Measurements from ENCODE around the gene MBNL1.
"Not testable (repeated sequence)": the region's sequence is repeated elsewhere in the genome, so short reads cannot be mapped to it uniquely, and the experiment has no call there.

Gene MBNL1

GRCh38 chr3:152391671-152392070 is 122.9 kb downstream of the MBNL1 start:
- Histone ChIP-seq H3K27me3 (replicated peaks; ENCODE audit: control insufficient read depth, insufficient read depth, low read length) (no peaks in the 10 kb centered on the region), H3K36me3 (ENCODE audit: control insufficient read depth, insufficient read depth, low read length) (no peaks in the 10 kb centered on the region; the same call in none of the 2 replicates), H3K4me3 (replicated peaks; ENCODE audit: low read depth, low read length) (no peak overlapping the region)
- no peak for DNase-seq (ENCODE audit: extremely low read depth, insufficient read length)
- no peak for TF ChIP-seq CTCF (IDR thresholded peaks at IDR 0.05; ENCODE audit: insufficient read depth, low read length, poor library complexity, severe bottlenecking)

- no peak for DNase-seq (ENCODE audit: extremely low read depth, insufficient read length)
- no peaks in the 10 kb centered on the region; the same call in none of the 2 replicates for H3K36me3 ChIP-seq (ENCODE audit: control insufficient read depth, insufficient read depth, low read length)
- H3K27me3 ChIP-seq (replicated peaks; ENCODE audit: control insufficient read depth, insufficient read depth, low read length) = no peaks in the 10 kb centered on the region
- no peak for TF ChIP-seq CTCF (IDR thresholded peaks at IDR 0.05; ENCODE audit: insufficient read depth, low read length, poor library complexity, severe bottlenecking)
- no peak overlapping the region for H3K4me3 ChIP-seq (replicated peaks; ENCODE audit: low read depth, low read length)
Measured at GRCh38 chr3:152392272-152392880, 123.6 kb downstream of the MBNL1 start.

DNA sequence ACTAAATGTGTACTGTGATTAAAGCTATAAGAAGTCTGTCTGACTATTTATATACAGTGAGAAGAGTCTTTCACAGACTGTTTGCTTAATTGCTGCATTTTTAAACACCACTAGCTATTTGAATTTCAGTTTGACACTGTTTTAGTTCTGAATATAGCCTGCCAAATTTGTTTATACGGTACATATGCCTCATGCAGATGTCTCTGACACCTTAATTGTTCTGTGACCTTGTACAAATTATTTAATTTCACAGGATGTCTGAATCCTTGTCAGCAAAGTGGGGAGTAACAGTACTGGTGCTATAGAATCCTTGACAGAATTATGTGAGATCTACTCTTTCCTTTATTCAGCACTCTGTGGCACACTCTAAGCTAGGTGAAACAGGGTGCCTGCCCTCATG is 125.5 kb downstream of the MBNL1 start:
- DNase-seq (ENCODE audit: extremely low read depth, insufficient read length) = no peak
- H3K4me3 ChIP-seq (replicated peaks; ENCODE audit: low read depth, low read length) = no peak overlapping the region
- no peaks in the 10 kb centered on the region; the same call in none of the 2 replicates for H3K36me3 ChIP-seq (ENCODE audit: control insufficient read depth, insufficient read depth, low read length)
- no peak for TF ChIP-seq CTCF (IDR thresholded peaks at IDR 0.05; ENCODE audit: insufficient read depth, low read length, poor library complexity, severe bottlenecking)
- no peaks in the 10 kb centered on the region for H3K27me3 ChIP-seq (replicated peaks; ENCODE audit: control insufficient read depth, insufficient read depth, low read length)

GRCh38 chr3:152395764-152396163 is 127.0 kb downstream of the MBNL1 start:
- no peak overlapping the region for H3K4me3 ChIP-seq (replicated peaks; ENCODE audit: low read depth, low read length)
- DNase-seq (ENCODE audit: extremely low read depth, insufficient read length) = no peak
- TF ChIP-seq CTCF (IDR thresholded peaks at IDR 0.05; ENCODE audit: insufficient read depth, low read length, poor library complexity, severe bottlenecking) = no peak
- no peaks in the 10 kb centered on the region; the same call in none of the 2 replicates for H3K36me3 ChIP-seq (ENCODE audit: control insufficient read depth, insufficient read depth, low read length)
- H3K27me3 ChIP-seq (replicated peaks; ENCODE audit: control insufficient read depth, insufficient read depth, low read length) = no peaks in the 10 kb centered on the region

DNA sequence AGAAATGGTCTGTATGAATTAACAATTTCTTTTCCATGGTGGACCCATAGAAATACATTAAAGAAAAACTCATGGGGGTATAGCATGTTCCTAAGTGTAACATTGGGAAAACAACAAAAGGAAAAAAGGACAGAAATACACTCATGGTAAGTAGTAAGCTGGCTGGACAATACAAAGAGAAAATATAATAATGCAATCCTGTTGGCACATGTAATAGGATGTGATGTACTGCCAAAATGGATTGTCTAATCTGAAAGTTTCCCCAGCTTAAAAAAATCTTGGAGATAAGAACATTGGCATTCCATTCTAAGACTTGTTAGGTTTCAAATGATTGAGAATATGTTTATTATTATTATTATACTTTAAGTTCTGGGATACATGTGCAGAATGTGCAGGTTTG is 128.1 kb downstream of the MBNL1 start:
- DNase-seq (ENCODE audit: extremely low read depth, insufficient read length) = no peak
- no peak overlapping the region for H3K4me3 ChIP-seq (replicated peaks; ENCODE audit: low read depth, low read length)
- no peak for TF ChIP-seq CTCF (IDR thresholded peaks at IDR 0.05; ENCODE audit: insufficient read depth, low read length, poor library complexity, severe bottlenecking)
- H3K27me3 ChIP-seq (replicated peaks; ENCODE audit: control insufficient read depth, insufficient read depth, low read length) = no peaks in the 10 kb centered on the region
- H3K36me3 ChIP-seq (ENCODE audit: control insufficient read depth, insufficient read depth, low read length) = no peaks in the 10 kb centered on the region; the same call in none of the 2 replicates

- not testable (repeated sequence) for DNase-seq (ENCODE audit: extremely low read depth, insufficient read length); H3K27me3 ChIP-seq (replicated peaks; ENCODE audit: control insufficient read depth, insufficient read depth, low read length); H3K36me3 ChIP-seq (ENCODE audit: control insufficient read depth, insufficient read depth, low read length); H3K4me3 ChIP-seq (replicated peaks; ENCODE audit: low read depth, low read length)
Measured at GRCh38 chr3:152397348-152397747, 128.6 kb downstream of the MBNL1 start.
